ENCODE data around the gene CCP110.

DNA sequence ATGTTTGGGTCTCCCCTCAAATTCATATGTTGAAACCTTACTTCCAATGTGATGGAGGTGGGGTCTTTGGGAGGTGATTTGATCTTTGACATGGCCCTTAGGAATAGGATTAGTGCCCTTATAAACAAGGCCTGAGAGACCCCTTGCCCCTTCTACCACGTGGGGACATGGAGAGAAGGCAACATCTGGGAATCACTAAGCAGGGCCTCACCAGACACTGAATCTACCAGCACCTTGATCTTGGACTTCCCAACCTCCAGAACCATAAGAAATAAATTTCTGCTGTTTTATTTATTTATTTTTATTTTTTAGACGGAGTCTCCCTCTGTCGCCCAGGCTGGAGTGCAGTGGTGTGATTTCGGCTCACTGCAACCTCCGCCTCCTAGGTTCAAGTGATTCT is 42.0 kb upstream of the CCP110 start:
- TF ChIP-seq, protein P1, sequence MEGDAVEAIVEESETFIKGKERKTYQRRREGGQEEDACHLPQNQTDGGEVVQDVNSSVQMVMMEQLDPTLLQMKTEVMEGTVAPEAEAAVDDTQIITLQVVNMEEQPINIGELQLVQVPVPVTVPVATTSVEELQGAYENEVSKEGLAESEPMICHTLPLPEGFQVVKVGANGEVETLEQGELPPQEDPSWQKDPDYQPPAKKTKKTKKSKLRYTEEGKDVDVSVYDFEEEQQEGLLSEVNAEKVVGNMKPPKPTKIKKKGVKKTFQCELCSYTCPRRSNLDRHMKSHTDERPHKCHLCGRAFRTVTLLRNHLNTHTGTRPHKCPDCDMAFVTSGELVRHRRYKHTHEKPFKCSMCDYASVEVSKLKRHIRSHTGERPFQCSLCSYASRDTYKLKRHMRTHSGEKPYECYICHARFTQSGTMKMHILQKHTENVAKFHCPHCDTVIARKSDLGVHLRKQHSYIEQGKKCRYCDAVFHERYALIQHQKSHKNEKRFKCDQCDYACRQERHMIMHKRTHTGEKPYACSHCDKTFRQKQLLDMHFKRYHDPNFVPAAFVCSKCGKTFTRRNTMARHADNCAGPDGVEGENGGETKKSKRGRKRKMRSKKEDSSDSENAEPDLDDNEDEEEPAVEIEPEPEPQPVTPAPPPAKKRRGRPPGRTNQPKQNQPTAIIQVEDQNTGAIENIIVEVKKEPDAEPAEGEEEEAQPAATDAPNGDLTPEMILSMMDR (IDR thresholded peaks at IDR 0.05), result no peak
- no peak for TF ChIP-seq TCF7L2 (IDR thresholded peaks at IDR 0.05; ENCODE audit: low read depth, low read length)
- TF ChIP-seq, protein P2, sequence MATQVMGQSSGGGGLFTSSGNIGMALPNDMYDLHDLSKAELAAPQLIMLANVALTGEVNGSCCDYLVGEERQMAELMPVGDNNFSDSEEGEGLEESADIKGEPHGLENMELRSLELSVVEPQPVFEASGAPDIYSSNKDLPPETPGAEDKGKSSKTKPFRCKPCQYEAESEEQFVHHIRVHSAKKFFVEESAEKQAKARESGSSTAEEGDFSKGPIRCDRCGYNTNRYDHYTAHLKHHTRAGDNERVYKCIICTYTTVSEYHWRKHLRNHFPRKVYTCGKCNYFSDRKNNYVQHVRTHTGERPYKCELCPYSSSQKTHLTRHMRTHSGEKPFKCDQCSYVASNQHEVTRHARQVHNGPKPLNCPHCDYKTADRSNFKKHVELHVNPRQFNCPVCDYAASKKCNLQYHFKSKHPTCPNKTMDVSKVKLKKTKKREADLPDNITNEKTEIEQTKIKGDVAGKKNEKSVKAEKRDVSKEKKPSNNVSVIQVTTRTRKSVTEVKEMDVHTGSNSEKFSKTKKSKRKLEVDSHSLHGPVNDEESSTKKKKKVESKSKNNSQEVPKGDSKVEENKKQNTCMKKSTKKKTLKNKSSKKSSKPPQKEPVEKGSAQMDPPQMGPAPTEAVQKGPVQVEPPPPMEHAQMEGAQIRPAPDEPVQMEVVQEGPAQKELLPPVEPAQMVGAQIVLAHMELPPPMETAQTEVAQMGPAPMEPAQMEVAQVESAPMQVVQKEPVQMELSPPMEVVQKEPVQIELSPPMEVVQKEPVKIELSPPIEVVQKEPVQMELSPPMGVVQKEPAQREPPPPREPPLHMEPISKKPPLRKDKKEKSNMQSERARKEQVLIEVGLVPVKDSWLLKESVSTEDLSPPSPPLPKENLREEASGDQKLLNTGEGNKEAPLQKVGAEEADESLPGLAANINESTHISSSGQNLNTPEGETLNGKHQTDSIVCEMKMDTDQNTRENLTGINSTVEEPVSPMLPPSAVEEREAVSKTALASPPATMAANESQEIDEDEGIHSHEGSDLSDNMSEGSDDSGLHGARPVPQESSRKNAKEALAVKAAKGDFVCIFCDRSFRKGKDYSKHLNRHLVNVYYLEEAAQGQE (IDR thresholded peaks at IDR 0.05; ENCODE audit: insufficient read depth in 1 of 2, low read depth in 2 of 2, low read length in 1 of 2), result no peak
